ENCODE data around the gene RBM19. TPM values are rescaled to one million over a fixed set of nuclear protein-coding genes. Genes with fewer than 3 reads are reported as not detected.

RBM19 gene
- total RNA-seq, 1 donor from 2014 or later: 77.0 TPM

GRCh38 chr12:113820842-113821241 lies 145.3 kb downstream of the RBM19 start:
- no peak for DNase-seq
- no peaks in the 10 kb centered on the region for H3K27me3 Mint-ChIP-seq
- intact Hi-C loops (cut with micrococcal nuclease): no loop called here
- TF ChIP-seq, protein P1, sequence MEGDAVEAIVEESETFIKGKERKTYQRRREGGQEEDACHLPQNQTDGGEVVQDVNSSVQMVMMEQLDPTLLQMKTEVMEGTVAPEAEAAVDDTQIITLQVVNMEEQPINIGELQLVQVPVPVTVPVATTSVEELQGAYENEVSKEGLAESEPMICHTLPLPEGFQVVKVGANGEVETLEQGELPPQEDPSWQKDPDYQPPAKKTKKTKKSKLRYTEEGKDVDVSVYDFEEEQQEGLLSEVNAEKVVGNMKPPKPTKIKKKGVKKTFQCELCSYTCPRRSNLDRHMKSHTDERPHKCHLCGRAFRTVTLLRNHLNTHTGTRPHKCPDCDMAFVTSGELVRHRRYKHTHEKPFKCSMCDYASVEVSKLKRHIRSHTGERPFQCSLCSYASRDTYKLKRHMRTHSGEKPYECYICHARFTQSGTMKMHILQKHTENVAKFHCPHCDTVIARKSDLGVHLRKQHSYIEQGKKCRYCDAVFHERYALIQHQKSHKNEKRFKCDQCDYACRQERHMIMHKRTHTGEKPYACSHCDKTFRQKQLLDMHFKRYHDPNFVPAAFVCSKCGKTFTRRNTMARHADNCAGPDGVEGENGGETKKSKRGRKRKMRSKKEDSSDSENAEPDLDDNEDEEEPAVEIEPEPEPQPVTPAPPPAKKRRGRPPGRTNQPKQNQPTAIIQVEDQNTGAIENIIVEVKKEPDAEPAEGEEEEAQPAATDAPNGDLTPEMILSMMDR (IDR thresholded peaks at IDR 0.05): no peak
- CTCF ChIA-PET: no interaction called here
- no peak for ATAC-seq (ENCODE audit: low read depth)
- H3K9me3 Mint-ChIP-seq: no peaks in the 10 kb centered on the region
- H3K4me1 Mint-ChIP-seq: no peaks in the 10 kb centered on the region
- peaks cover 53% of the 10 kb centered on the region for H3K36me3 Mint-ChIP-seq (ENCODE audit: low read depth)
- no peak overlapping the region for H3K27ac Mint-ChIP-seq
- POLR2A ChIA-PET: no interaction called here
- H3K4me3 Mint-ChIP-seq: no peak overlapping the region

DNA sequence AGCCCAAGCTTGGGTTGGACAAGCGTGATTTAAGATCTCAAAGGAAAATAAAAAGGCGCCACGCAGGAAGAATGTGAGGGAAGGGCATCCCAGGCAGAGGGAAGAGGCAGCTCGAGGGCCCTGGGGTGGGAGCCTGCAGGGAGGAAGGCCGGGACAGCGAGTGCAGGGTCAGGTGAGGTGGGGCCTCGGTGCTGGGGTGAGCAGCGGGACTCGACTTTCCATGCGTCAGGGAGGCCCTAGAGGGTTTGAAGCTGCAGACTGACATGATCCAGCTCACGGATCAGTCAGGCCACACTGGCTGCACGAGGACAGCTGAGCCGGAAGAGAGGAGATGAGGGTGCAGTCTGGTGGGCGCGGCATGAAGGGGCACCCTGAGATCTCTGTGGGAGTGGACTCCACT lies 145.8 kb downstream of the RBM19 start:
- H3K9me3 Mint-ChIP-seq: no peaks in the 10 kb centered on the region
- intact Hi-C loops (cut with micrococcal nuclease): no loop called here

DNA sequence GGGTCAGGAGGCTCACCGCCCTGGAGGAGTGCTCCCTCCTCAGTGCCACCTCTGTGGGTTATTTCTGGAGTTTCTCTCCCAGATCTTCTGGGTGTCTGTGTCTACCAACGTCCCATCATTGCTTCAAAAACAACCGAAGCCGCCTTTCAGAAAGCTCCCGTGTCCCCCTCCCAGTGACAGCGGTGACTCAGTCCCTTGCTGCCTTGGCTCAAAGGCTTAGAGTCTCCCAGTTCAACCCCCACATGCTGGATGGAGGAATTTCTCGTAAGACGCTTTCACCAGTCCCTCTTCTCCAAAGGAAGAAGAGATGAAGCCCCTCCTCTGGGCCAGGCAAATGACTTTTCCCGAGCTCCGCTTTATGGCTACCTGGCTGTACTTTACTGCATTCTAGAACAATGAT lies 146.6 kb downstream of the RBM19 start:
- no peaks in the 10 kb centered on the region for H3K27me3 Mint-ChIP-seq
- POLR2A ChIA-PET: no interaction called here

More for the DNA sequence above, 145.8 kb downstream of the RBM19 start:
- Mint-ChIP-seq H3K27me3 (no peaks in the 10 kb centered on the region), H3K36me3 (ENCODE audit: low read depth) (peaks cover 55% of the 10 kb centered on the region), H3K27ac (no peak overlapping the region), H3K4me1 (no peaks in the 10 kb centered on the region), H3K4me3 (no peak overlapping the region)
- DNase-seq (no peak), ATAC-seq (ENCODE audit: low read depth) (no peak)
- POLR2A ChIA-PET: no interaction called here
- TF ChIP-seq, protein P1 (IDR thresholded peaks at IDR 0.05): no peak
- CTCF ChIA-PET: no interaction called here

GRCh38 chr12:113818833-113819232 lies 147.3 kb downstream of the RBM19 start:
- Mint-ChIP-seq H3K4me3 (no peak overlapping the region), H3K9me3 (no peaks in the 10 kb centered on the region), H3K4me1 (no peaks in the 10 kb centered on the region), H3K27me3 (no peaks in the 10 kb centered on the region), H3K27ac (no peak overlapping the region), H3K36me3 (ENCODE audit: low read depth) (peaks cover 53% of the 10 kb centered on the region)
- ChIA-PET CTCF (no interaction called here), POLR2A (no interaction called here)
- TF ChIP-seq, protein P1 (IDR thresholded peaks at IDR 0.05): no peak
- no peak for DNase-seq
- no peak for ATAC-seq (ENCODE audit: low read depth)
- intact Hi-C loops (cut with micrococcal nuclease): no loop called here

More for the DNA sequence above, 146.6 kb downstream of the RBM19 start:
- CTCF ChIA-PET: no interaction called here
- H3K9me3 Mint-ChIP-seq: no peaks in the 10 kb centered on the region
- H3K36me3 Mint-ChIP-seq (ENCODE audit: low read depth): peaks cover 55% of the 10 kb centered on the region
- intact Hi-C loops (cut with micrococcal nuclease): no loop called here
- no peak for ATAC-seq (ENCODE audit: low read depth)
- no peaks in the 10 kb centered on the region for H3K4me1 Mint-ChIP-seq
- DNase-seq: no peak
- no peak overlapping the region for H3K27ac Mint-ChIP-seq
- no peak overlapping the region for H3K4me3 Mint-ChIP-seq
- TF ChIP-seq, protein P1 (IDR thresholded peaks at IDR 0.05): no peak

GRCh38 chr12:113818283-113818682 lies 147.8 kb downstream of the RBM19 start:
- DNase-seq (no peak), ATAC-seq (ENCODE audit: low read depth) (no peak)
- CTCF ChIA-PET: no interaction called here
- Mint-ChIP-seq H3K9me3 (no peaks in the 10 kb centered on the region), H3K27ac (no peak overlapping the region), H3K4me3 (no peak overlapping the region), H3K4me1 (no peaks in the 10 kb centered on the region), H3K27me3 (no peaks in the 10 kb centered on the region), H3K36me3 (ENCODE audit: low read depth) (peaks cover 47% of the 10 kb centered on the region)
- POLR2A ChIA-PET: no interaction called here
- intact Hi-C loops (cut with micrococcal nuclease): no loop called here
- TF ChIP-seq, protein P1 (IDR thresholded peaks at IDR 0.05): no peak
